H1 (cell line): ENCODE results near the gene CPLANE1. TPM values are rescaled to one million over a fixed set of nuclear protein-coding genes. Genes with fewer than 3 reads are reported as not detected.

Source experiments
- CTCF ChIA-PET: fragments of 300-600 bp; sonication (Branson Sonifier 250); formaldehyde crosslinking; loops from one replicate; lab custom pipeline; 2021; ENCODE audit not compliant: partially characterized antibody; lab: Charles Lee
- POLR2A ChIA-PET: fragments of 300-600 bp; sonication (Branson Sonifier 250); formaldehyde crosslinking; loops from one replicate; lab custom pipeline; 2021; ENCODE audit warnings: inconsistent platforms; ENCODE audit not compliant: partially characterized antibody; lab: Charles Lee
- DNase-seq, 2 experiments: peaks; one replicate each; pipeline versions ENCODE4 v3.0.0 to v3.0.0-alpha.2; 2010 to 2022; ENCODE audit warnings: low spot score in 2 of 2, low read depth in 1 of 2, mixed read lengths in 1 of 2
- FAIRE-seq: peaks from 2 replicates; lab custom pipeline; 2011; peaks lifted over from hg19 to GRCh38; lab: Jason Lieb, UNC
- H2AFZ ChIP-seq: 2 replicates; pipeline ENCODE4 v1.8.1; 2012; ENCODE audit warnings: low read length, inconsistent platforms
- H2AK5ac ChIP-seq: 2 replicates; pipeline ENCODE4 v1.6.1; 2013; ENCODE audit warnings: low read depth, low read length
- H2BK120ac ChIP-seq: replicated peaks from 2 replicates; pipeline ENCODE3; 2013; ENCODE audit warnings: low read depth, low read length, inconsistent platforms
- H2BK12ac ChIP-seq: 2 replicates; pipeline ENCODE4 v1.6.1; 2013; ENCODE audit warnings: low read depth, low read length
- H2BK15ac ChIP-seq: 2 replicates; pipeline ENCODE4 v1.6.1; 2013; ENCODE audit warnings: low read length
- H2BK20ac ChIP-seq: 2 replicates; pipeline ENCODE4 v1.6.1; 2013; ENCODE audit warnings: low read length
- H2BK5ac ChIP-seq: 2 replicates; pipeline ENCODE4 v1.6.1; 2013; ENCODE audit warnings: low read depth, low read length
- H3K14ac ChIP-seq: 2 replicates; pipeline ENCODE4 v1.6.1; 2013; ENCODE audit warnings: inconsistent platforms; ENCODE audit not compliant: insufficient read length
- H3K18ac ChIP-seq: 2 replicates; pipeline ENCODE4 v1.6.1; 2013; ENCODE audit warnings: low read length; ENCODE audit errors: extremely low read depth
- H3K23ac ChIP-seq: 2 replicates; pipeline ENCODE4 v1.6.1; 2013; ENCODE audit warnings: inconsistent platforms; ENCODE audit not compliant: insufficient read length
- H3K23me2 ChIP-seq: 2 replicates; pipeline ENCODE4 v1.6.1; 2013; ENCODE audit warnings: low read depth, low read length
- H3K27ac ChIP-seq: 2 replicates; pipeline ENCODE4 v1.6.1; 2011; ENCODE audit warnings: low read depth, low read length, inconsistent platforms
- H3K27me3 ChIP-seq, 4 experiments: replicated peaks in 1 of 4; 1 replicate in 1 of 4; 2 replicates in 3 of 4; pipeline versions ENCODE4 v1.6.1 to v1.8.1; 2011 to 2013; ENCODE audit warnings: low read length in 3 of 4, mild to moderate bottlenecking in 3 of 4, inconsistent platforms in 2 of 4, mixed read lengths in 2 of 4, moderate library complexity in 1 of 4; ENCODE audit not compliant: control insufficient read depth in 3 of 4, insufficient read depth in 3 of 4; ENCODE audit errors: extremely low read depth in 1 of 4
- H3K36me3 ChIP-seq, 4 experiments: 2 replicates each; pipeline versions ENCODE4 v1.6.1 to v1.8.1; 2011 to 2013; ENCODE audit warnings: mild to moderate bottlenecking in 4 of 4, low read length in 3 of 4, moderate library complexity in 2 of 4, control low read depth in 1 of 4, inconsistent platforms in 1 of 4; ENCODE audit not compliant: insufficient read depth in 4 of 4, control insufficient read depth in 2 of 4
- H3K4ac ChIP-seq: replicated peaks from 2 replicates; pipeline ENCODE3; 2013; ENCODE audit warnings: low read length, low read depth, mixed read lengths, inconsistent platforms; ENCODE audit not compliant: insufficient read length
- H3K4me1 ChIP-seq, 4 experiments: replicated peaks in 1 of 4; 1 replicate in 1 of 4; 2 replicates in 3 of 4; pipeline versions ENCODE4 v1.6.1 to v1.8.1; 2011 to 2013; ENCODE audit warnings: low read length in 3 of 4, inconsistent platforms in 2 of 4, mixed read lengths in 1 of 4; ENCODE audit not compliant: insufficient read depth in 4 of 4, control insufficient read depth in 3 of 4
- H3K4me2 ChIP-seq, 2 experiments: 2 replicates each; pipeline versions ENCODE4 v1.6.1 to v1.8.1; 2011 to 2013; ENCODE audit warnings: low read depth in 2 of 2, low read length in 2 of 2, control low read depth in 1 of 2, inconsistent platforms in 1 of 2, mild to moderate bottlenecking in 1 of 2; ENCODE audit not compliant: insufficient read depth in 1 of 2
- H3K4me3 ChIP-seq, 4 experiments: fragments of 200-600, 300-600 bp in 1 of 4; sonication (generic), shearing (Covaris generic), sonication (Bioruptor Twin) in 1 of 4; 2 replicates each; pipeline versions ENCODE4 v1.5.1 to v1.8.1; 2011 to 2016; ENCODE audit warnings: low read length in 4 of 4, low read depth in 3 of 4, control low read depth in 2 of 4, inconsistent platforms in 2 of 4, mild to moderate bottlenecking in 2 of 4, mixed read lengths in 1 of 4, moderate library complexity in 1 of 4; ENCODE audit not compliant: insufficient read depth in 2 of 4; ENCODE audit errors: extremely low read depth in 1 of 4
- H3K56ac ChIP-seq: replicated peaks from 2 replicates; pipeline ENCODE3; 2013; ENCODE audit warnings: low read depth, mild to moderate bottlenecking, mixed read lengths, low read length, inconsistent platforms; ENCODE audit not compliant: insufficient read length
- H3K79me1 ChIP-seq: 2 replicates; pipeline ENCODE4 v1.6.1; 2013; ENCODE audit warnings: low read depth, low read length, control low read depth
- H3K79me2 ChIP-seq, 2 experiments: 2 replicates each; pipeline versions ENCODE4 v1.6.1 to v1.8.1; 2012 to 2013; ENCODE audit warnings: low read length in 2 of 2, mild to moderate bottlenecking in 2 of 2, inconsistent platforms in 1 of 2; ENCODE audit not compliant: insufficient read depth in 2 of 2, control insufficient read depth in 1 of 2
- H3K9ac ChIP-seq, 4 experiments: replicated peaks in 1 of 4; 1 replicate in 1 of 4; 2 replicates in 3 of 4; pipeline versions ENCODE4 v1.6.1 to v1.8.1; 2011 to 2013; ENCODE audit warnings: low read depth in 3 of 4, low read length in 3 of 4, control low read depth in 2 of 4, mild to moderate bottlenecking in 2 of 4, moderate library complexity in 2 of 4, inconsistent platforms in 1 of 4; ENCODE audit errors: extremely low read depth in 1 of 4
- H3K9me3 ChIP-seq, 2 experiments: 2 replicates each; pipeline versions ENCODE4 v1.6.1 to v1.8.1; 2012 to 2013; ENCODE audit warnings: mild to moderate bottlenecking in 2 of 2, moderate library complexity in 2 of 2, control low read depth in 1 of 2, inconsistent platforms in 1 of 2, low read depth in 1 of 2, low read length in 1 of 2, mixed read lengths in 1 of 2; ENCODE audit not compliant: insufficient read depth in 2 of 2
- H4K20me1 ChIP-seq, 2 experiments: replicated peaks in 1 of 2; 2 replicates each; pipeline versions ENCODE3 to v1.8.1; 2011 to 2013; ENCODE audit warnings: inconsistent platforms in 2 of 2, low read length in 2 of 2, mild to moderate bottlenecking in 1 of 2; ENCODE audit not compliant: insufficient read depth in 2 of 2, control insufficient read depth in 1 of 2
- H4K5ac ChIP-seq: 2 replicates; pipeline ENCODE4 v1.6.1; 2013; ENCODE audit warnings: low read length, low read depth, mixed read lengths, inconsistent platforms; ENCODE audit not compliant: insufficient read length
- H4K8ac ChIP-seq: 2 replicates; pipeline ENCODE4 v1.8.0; 2013; ENCODE audit warnings: mild to moderate bottlenecking, moderate library complexity, low read length, inconsistent platforms; ENCODE audit not compliant: insufficient read depth; ENCODE audit errors: extremely low read depth
- H4K91ac ChIP-seq: replicated peaks from 2 replicates; pipeline ENCODE3; 2013; ENCODE audit warnings: low read length, mixed read lengths, inconsistent platforms; ENCODE audit not compliant: insufficient read length
- ASH2L ChIP-seq: fragments of 200-600, 300-600 bp; sonication (generic); IDR thresholded peaks from one replicate; pipeline ENCODE4 v1.7.1; 2017; ENCODE audit warnings: low read length
- CREB1 ChIP-seq: IDR thresholded peaks from 2 replicates; pipeline ENCODE4 v1.6.1; 2012; ENCODE audit warnings: inconsistent platforms
- CTCF ChIP-seq, 3 experiments: IDR thresholded peaks; 1 replicate in 2 of 3; 2 replicates in 1 of 3; pipeline versions ENCODE4 v1.5.1 to v1.6.1; 2011; ENCODE audit warnings: low read length in 3 of 3, mild to moderate bottlenecking in 3 of 3, inconsistent platforms in 2 of 3, low read depth in 1 of 3, moderate library complexity in 1 of 3; ENCODE audit not compliant: insufficient read depth in 1 of 3; ENCODE audit errors: control extremely low read depth in 1 of 3
- RAD21 ChIP-seq, 2 experiments: IDR thresholded peaks in 1 of 2; conservative IDR thresholded peaks in 1 of 2; 2 replicates each; pipeline ENCODE4 v1.6.1; 2011; ENCODE audit warnings: low read depth in 2 of 2, low read length in 2 of 2, improper control_type of control experiment in 1 of 2, inconsistent platforms in 1 of 2, mild to moderate bottlenecking in 1 of 2, moderate library complexity in 1 of 2
- RBBP5 ChIP-seq: IDR thresholded peaks from 2 replicates; pipeline ENCODE4 v1.7.1; 2012; ENCODE audit warnings: low read depth, mild to moderate bottlenecking, inconsistent platforms, low read length, moderate library complexity, borderline replicate concordance
- SP4 ChIP-seq: IDR thresholded peaks from 2 replicates; pipeline ENCODE4 v1.6.1; 2012; ENCODE audit warnings: low read length, inconsistent platforms
- WGBS, 2 experiments: shearing (Covaris generic) in 1 of 2; methylation state at CpG; one replicate each; pipeline versions ENCODE4 v1.1.6 to v1.1.7; 2013 to 2015; ENCODE audit warnings: low lambda C conversion rate in 2 of 2, mixed read lengths in 2 of 2, inconsistent platforms in 1 of 2, low coverage in 1 of 2, missing lambda C conversion rate in 1 of 2; ENCODE audit not compliant: insufficient replicate concordance in 2 of 2, insufficient coverage in 1 of 2, insufficient read length in 1 of 2; ENCODE audit errors: extremely low coverage in 1 of 2, missing lambda C conversion rate in 1 of 2; 5-methylcytosine and 5-hydroxymethylcytosine counted together
- polyA plus RNA-seq, 7 experiments: library from polyadenylated mRNA; depleted of rRNA in 3 of 7; stranded (reverse) in 5 of 7; unstranded in 2 of 7; fragments of >200 nt in 5 of 7; fragments of 200-250 nt in 2 of 7; gene quantifications; 1 replicate in 5 of 7; 2 replicates in 1 of 7; 4 replicates in 1 of 7; pipeline versions ENCODE4 v1.2.1 to v1.2.3, GENCODE V29; 2011 to 2013; ENCODE audit warnings: missing spikeins in 2 of 7, mixed read lengths in 2 of 7
- total RNA-seq: library from RNA; stranded (reverse); fragmentation: NEBNext Ultra II Directional; extraction: Animal tissue kit (Norgen Biotek cat#: 25700); gene quantifications from 2 replicates; pipeline ENCODE4 v1.2.1, GENCODE V29; 2021

Gene CPLANE1
- total and polyA plus RNA-seq, 2 of the 8 experiments (the other 6 are each of a cell fraction or from before 2014, with no cell fraction given): 2.2 to 8.8 TPM

GRCh38 chr5:37212096-37212495 is 37.1 kb downstream of the CPLANE1 start:
- Histone ChIP-seq H3K79me1 (no peaks in the 10 kb centered on the region), H2BK20ac (no peak overlapping the region), H3K27me3 (no peaks in the 10 kb centered on the region), H3K4me3 (no peak overlapping the region), H3K56ac (no peak overlapping the region), H3K27ac (no peak overlapping the region), H3K36me3 (no peaks in the 10 kb centered on the region), H3K4me2 (no peak overlapping the region), H2BK12ac (no peak overlapping the region), H4K5ac (no peak overlapping the region), H3K18ac (no peak overlapping the region), H3K4ac (no peak overlapping the region), H2BK15ac (no peak overlapping the region), H3K79me2 (no peaks in the 10 kb centered on the region), H2BK5ac (no peak overlapping the region), H2AFZ (no peak overlapping the region), H3K23me2 (no peaks in the 10 kb centered on the region), H4K8ac (no peak overlapping the region), H2BK120ac (no peak overlapping the region), H4K91ac (no peak overlapping the region), H4K20me1 (no peaks in the 10 kb centered on the region), H2AK5ac (no peak overlapping the region), H3K9ac (no peak overlapping the region), H3K4me1 (no peaks in the 10 kb centered on the region), H3K14ac (no peak overlapping the region), H3K23ac (no peak overlapping the region), H3K9me3 (no peaks in the 10 kb centered on the region)
- DNase-seq (no peak), FAIRE-seq (no peak)
- ChIA-PET POLR2A (no interaction called here), CTCF (interaction anchor here (0.7 kb wide), 1 partner anchor 303 kb away, joined by 3 read pairs; no protein-coding TSS in a partner anchor)
- 93% methylated on average over 3 of the region's 3 CpGs; no CpG with 5 or more reads in 1 of the 2 experiments for WGBS, 2 experiments
- TF ChIP-seq RAD21 (IDR thresholded peaks at IDR 0.05 in 1 of 2, conservative IDR thresholded peaks at IDR 0.05 in 1 of 2; ENCODE audit: low read depth in 2 of 2, low read length in 2 of 2): peak; percentile 19 to 36; a peak in 3 of 4 replicates
- peak in 1 of 3 experiments; percentile 21; a peak in 1 of 4 replicates for TF ChIP-seq CTCF (IDR thresholded peaks at IDR 0.05; ENCODE audit: control extremely low read depth in 1 of 3, insufficient read depth in 1 of 3, low read depth in 1 of 3, low read length in 3 of 3)
- TF ChIP-seq RBBP5: no peak
- no peak for TF ChIP-seq ASH2L
- no peak for TF ChIP-seq CREB1
- TF ChIP-seq SP4: no peak
